NCI-H1092 (cell line): ENCODE data around the gene ITPKB.
A peak's percentile ranks its signal among the peaks of the same experiment; 100 is the strongest.
"Not testable (repeated sequence)": the region's sequence is repeated elsewhere in the genome, so short reads cannot be mapped to it uniquely, and the experiment has no call there.

Source experiments
- DNase-seq: peaks from one replicate; lab custom pipeline; 2025; lab: John Stamatoyannopoulos, UW

Gene ITPKB

GRCh38 chr1:226738995-226739695, at the start of gene ITPKB:
ITPKB (minus strand) TSS chr1:226739282; CDS start chr1:226737458, 1,824 bp downstream.
- no peak for DNase-seq

- DNase-seq, result no peak
Observed at GRCh38 chr1:226787638-226788037, 48.6 kb upstream of the ITPKB start.

GRCh38 chr1:226787071-226787470, 48.0 kb upstream of the ITPKB start:
- DNase-seq, result no peak

GRCh38 chr1:226786550-226786949, 47.5 kb upstream of the ITPKB start:
- no peak for DNase-seq

GRCh38 chr1:226785805-226786204, 46.7 kb upstream of the ITPKB start:
- no peak for DNase-seq

GRCh38 chr1:226784081-226785049, 45.3 kb upstream of the ITPKB start:
- peak; percentile 43 for DNase-seq

GRCh38 chr1:226782845-226783601, 43.9 kb upstream of the ITPKB start:
- DNase-seq, result no peak

- DNase-seq, result no peak
Observed at GRCh38 chr1:226781937-226782609, 43.0 kb upstream of the ITPKB start.

GRCh38 chr1:226779561-226779960, 40.5 kb upstream of the ITPKB start:
- no peak for DNase-seq

- DNase-seq, result no peak
Observed at GRCh38 chr1:226778657-226779058, 39.6 kb upstream of the ITPKB start.

- DNase-seq, result no peak
Observed at GRCh38 chr1:226776975-226777374, 37.9 kb upstream of the ITPKB start.

- DNase-seq, result no peak
Observed at GRCh38 chr1:226776066-226776465, 37.0 kb upstream of the ITPKB start.

GRCh38 chr1:226772446-226773139, 33.5 kb upstream of the ITPKB start:
- DNase-seq, result no peak

- not testable (repeated sequence) for DNase-seq
Observed at GRCh38 chr1:226767170-226767569, 28.1 kb upstream of the ITPKB start.

GRCh38 chr1:226766565-226766964, 27.5 kb upstream of the ITPKB start:
- no peak for DNase-seq

- no peak for DNase-seq
Observed at GRCh38 chr1:226764533-226764932, 25.5 kb upstream of the ITPKB start.

GRCh38 chr1:226763905-226764264, 24.8 kb upstream of the ITPKB start:
- DNase-seq, result no peak

- no peak for DNase-seq
Observed at GRCh38 chr1:226762988-226763904, 24.2 kb upstream of the ITPKB start.

- no peak for DNase-seq
Observed at GRCh38 chr1:226762055-226762454, 23.0 kb upstream of the ITPKB start.

- no peak for DNase-seq
Observed at GRCh38 chr1:226761322-226761721, 22.2 kb upstream of the ITPKB start.
